GM12874 (cell line): ENCODE results near the gene VGLL4.

Experiments used
- TF ChIP-seq, protein P1 (sequence below): IDR thresholded peaks from 2 replicates; pipeline ENCODE4 v1.5.1; 2011; ENCODE audit warnings: low read depth, mild to moderate bottlenecking, control low read depth, low read length, moderate library complexity; ENCODE audit not compliant: insufficient read depth

Gene VGLL4

DNA sequence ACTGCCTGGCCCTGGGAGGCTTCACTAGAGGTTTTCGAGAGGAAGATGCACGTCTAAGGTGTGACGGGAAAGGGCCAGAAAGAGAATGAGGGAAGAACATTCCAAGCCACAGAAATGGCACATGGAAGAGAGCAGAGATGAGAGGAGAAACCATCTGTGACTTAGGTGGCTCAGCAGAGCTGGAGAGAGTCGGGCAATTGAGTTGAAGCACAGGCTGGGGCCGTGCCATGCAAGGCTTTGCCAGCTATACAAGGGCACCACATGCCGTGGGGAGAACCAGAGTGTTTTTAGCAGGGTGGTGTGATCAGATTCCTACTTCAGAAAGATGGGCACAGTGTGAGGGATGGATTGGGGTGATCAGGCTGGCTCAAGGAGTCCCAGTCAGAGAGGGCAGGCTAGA is 126.1 kb downstream of the VGLL4 start:
- TF ChIP-seq, protein P1, sequence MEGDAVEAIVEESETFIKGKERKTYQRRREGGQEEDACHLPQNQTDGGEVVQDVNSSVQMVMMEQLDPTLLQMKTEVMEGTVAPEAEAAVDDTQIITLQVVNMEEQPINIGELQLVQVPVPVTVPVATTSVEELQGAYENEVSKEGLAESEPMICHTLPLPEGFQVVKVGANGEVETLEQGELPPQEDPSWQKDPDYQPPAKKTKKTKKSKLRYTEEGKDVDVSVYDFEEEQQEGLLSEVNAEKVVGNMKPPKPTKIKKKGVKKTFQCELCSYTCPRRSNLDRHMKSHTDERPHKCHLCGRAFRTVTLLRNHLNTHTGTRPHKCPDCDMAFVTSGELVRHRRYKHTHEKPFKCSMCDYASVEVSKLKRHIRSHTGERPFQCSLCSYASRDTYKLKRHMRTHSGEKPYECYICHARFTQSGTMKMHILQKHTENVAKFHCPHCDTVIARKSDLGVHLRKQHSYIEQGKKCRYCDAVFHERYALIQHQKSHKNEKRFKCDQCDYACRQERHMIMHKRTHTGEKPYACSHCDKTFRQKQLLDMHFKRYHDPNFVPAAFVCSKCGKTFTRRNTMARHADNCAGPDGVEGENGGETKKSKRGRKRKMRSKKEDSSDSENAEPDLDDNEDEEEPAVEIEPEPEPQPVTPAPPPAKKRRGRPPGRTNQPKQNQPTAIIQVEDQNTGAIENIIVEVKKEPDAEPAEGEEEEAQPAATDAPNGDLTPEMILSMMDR = no peak

DNA sequence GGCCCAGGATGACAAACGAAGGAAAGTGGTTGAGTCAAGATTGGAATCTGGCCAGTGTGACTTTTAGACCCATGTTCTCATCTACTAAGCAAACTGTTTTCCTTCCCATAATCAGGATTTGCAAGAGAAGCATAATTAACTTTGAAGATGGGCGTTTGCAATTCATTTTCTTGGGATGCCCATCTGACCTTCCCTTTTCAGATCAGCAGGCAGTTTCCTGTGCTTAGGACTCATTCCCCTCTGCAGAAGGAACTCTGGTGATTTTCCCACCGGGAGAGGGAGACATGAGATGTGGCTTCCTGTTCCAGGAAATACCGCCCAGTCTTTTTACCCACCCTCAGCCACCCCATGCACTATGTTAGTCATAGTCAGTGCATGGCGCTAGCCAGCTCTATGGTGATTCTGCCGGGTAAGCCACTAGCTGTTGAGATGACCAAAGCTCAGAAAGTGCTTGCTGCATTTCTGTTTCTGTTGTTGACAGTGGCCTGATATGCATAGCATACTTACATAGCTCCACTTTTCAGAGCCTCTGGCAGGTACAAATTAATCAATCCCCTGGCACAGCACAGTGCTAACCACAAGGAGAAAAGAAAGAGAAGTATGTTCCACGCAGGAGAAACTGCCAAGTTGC is 129.4 kb downstream of the VGLL4 start:
- TF ChIP-seq, protein P1 = no peak

DNA sequence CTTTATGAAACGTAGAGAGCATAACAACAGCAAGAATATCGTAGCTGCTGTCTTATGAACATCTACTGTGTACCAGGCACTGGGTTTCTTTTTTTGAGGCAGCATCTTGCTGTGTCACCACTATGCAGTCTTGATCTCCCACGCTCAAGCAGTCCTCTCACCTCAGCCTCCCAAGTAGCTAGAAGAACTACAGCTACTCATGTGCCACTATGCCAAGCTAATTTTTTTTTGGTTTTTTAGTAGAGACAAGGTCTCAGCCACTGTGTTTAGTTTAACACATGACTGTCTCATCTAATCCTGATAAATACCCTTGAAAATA is 129.9 kb downstream of the VGLL4 start:
- TF ChIP-seq, protein P1 = no peak

DNA sequence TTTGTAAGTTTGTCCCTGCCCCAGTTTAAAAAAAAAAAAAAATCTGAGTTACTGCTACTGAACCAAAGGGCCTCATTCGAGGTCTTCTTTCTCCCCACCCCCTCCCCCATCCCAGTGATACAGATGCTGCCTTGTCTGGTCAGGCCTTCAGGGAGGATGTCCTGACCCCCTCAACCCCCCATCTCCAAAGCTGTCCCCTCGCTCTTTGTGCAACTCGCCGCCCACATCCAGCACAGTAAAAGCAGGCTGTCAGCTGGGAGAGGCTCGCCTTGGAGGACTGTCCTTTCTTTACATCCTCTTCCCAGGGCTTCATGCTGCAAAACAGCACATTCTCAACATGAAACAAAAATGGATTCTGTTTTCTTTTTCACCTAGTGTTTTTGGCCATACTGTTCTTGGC is 133.4 kb downstream of the VGLL4 start:
- TF ChIP-seq, protein P1 = no peak

DNA sequence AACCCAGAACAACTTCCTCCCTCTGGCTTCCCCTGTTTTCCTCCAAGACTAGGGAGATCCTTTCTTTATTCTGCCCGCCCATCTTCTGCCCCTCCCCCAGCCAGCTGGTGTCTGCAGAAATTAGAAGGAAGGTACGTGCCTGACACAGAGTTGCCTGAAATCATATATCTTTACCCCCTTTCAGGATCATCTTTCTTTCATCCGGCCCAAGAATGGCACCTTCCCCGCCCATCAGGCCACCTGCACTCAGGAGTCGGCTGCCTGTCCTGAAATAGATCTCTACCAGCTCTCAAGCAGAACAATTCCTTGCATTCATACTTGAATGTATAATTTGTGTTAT is 133.7 kb downstream of the VGLL4 start:
- TF ChIP-seq, protein P1 = no peak

DNA sequence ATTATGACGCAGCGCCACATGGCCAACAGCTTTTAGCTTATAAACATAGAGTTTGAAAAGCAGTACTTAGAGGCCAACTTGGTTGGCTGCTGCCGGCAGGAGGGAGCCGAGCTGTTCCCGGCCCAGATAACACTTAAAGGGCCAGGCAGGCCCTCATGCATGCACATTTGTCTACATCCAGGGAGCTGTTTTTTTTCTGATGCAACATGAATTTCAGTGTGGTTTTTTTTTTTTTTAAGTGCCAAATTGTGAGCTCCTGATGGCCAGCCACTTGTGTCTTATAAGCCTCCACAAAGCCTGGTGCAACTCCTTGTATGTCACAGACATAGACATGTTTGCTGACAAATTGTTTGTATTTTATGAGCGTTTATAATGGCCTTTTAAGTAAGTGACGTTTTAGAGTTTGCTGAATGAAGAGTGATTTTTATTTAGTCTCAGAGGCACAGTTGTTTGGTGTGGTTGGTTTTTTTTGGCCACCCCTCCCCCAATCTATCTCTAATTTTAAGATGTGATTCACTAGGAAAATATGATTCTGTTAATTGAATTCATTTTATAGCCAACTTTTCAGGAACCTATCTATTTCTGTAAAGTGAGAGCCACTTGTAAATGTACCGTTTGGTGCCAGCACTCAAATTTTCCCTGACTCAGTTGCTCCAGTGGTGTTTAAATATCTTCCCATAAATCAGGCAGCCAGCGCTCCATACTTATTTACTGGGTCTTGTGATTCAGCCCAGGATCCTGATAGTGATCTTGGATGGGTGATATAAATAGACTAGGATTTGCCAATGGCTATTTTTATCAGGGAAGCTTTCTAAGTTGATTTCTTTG is 134.3 kb downstream of the VGLL4 start:
- TF ChIP-seq, protein P1 = no peak

DNA sequence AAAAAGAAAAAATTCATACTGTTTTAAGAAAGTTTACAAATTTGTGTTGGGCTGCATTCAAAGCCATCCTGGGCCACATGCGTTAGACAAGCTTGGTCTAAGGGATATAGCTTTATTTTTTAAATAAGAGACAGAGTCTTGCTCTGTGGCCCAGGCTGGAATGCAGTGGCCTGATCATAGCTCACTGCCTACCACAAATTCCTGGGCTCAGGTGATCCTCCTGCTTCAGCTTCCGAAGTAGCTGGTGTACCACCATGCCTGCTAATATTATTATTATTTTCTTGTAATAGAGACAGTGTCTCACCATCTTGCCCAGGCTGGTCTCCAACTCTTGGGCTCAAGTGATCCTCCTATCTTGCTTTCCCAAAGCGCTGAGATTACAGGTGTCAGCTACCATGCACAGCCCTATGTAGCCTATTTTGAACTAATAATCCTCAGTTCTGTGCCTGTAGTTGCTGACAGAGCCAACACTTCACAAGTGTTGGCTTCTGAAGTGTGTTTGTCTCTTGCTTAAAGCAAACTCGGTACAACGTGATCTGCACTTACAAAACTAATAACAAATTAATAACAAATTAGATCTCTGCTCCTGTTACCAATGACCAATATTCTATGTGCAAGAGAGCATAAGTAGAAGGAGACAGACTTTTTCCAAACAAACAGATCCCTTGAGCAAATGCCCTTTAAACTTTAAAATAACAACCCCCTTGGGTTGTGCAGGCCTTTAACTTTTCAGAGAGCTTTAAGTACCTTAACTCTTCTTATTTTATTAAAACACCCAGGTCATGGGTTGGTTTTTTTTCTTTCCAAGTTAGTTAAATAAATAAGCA is 135.2 kb downstream of the VGLL4 start:
- TF ChIP-seq, protein P1 = no peak
